ENCODE measurements around the gene SWI5. TPM values are rescaled to one million over a fixed set of nuclear protein-coding genes. Genes with fewer than 3 reads are reported as not detected.
A peak's percentile ranks its signal among the peaks of the same experiment; 100 is the strongest.

Gene SWI5
- total and polyA plus RNA-seq, 2 experiments from 2014 or later, result 26.6 to 42.5 TPM

DNA sequence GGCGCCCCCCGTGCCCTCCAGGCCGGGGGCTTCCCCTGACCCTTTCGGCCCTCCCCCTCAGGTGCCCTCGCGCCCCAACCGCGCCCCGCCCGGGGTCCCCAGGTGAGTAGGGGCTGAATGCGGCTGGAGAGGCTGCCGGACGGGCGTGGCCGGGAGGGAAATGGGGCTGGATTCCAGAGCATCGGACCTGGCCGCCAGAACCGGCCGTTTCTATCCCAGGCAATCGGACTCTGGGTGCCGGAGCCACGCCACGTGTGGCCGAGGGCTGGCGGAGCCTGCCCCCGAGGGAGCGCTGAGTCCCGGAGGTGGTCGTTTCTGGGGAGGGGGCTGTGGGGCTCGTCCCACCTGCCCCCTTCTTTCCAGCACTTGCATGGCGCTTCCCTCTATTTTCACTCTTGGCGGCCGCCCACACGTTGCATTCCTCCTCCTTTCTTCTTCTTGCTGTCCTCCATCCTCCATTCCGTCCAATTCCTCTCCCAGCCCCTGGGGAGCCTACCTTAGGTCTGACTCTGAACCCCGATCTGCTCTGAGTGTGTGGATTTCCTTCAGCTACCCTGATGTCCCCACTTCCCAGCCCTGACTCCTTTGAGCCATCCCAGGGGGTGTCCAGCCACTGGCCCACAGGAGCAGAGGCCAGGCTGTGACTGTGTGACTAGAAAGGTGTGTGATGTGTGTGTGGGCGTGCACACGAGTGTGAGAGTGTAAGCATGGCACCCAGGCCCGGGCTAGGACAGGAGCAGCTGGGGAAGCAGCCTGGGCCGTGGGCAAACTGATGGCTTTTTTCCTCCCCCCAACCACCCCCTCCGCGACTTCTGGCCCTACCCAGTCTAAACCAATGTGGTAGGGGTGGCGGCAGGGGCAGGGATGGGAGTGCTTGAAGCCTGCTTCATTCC lies 25.0 kb upstream of the SWI5 start:
- Histone ChIP-seq H3K27ac (ENCODE audit: low read depth) (no peak overlapping the region), H2AFZ (no peak overlapping the region), H3K4me2 (peak overlapping the region; percentile 94), H4K20me1 (replicated peaks; ENCODE audit: insufficient read depth) (peaks cover 6% of the 10 kb centered on the region), H3K27me3 (ENCODE audit: insufficient read depth) (no peaks in the 10 kb centered on the region), H3K36me3 (ENCODE audit: insufficient read depth) (no peaks in the 10 kb centered on the region), H3K4me3 (peak overlapping the region; percentile 88), H3F3A (replicated peaks; ENCODE audit: low read depth) (peaks cover 12% of the 10 kb centered on the region; the same call in 1 of the 2 replicates), H3K4me1 (ENCODE audit: insufficient read depth) (peaks cover 17% of the 10 kb centered on the region), H3K79me2 (replicated peaks; ENCODE audit: insufficient read depth) (0 out of 2 replicates have a peak, but pooled peaks cover 6% of the 10 kb centered on the region), H3K9me2 (ENCODE audit: insufficient read depth) (no peaks in the 10 kb centered on the region)
- peak; percentile 65 for DNase-seq (ENCODE audit: low spot score)
- ATAC-seq, result peak; percentile 35
- H3K4me1 Mint-ChIP-seq, result peaks cover 33% of the 10 kb centered on the region
- peaks cover 21% of the 10 kb centered on the region for H3K27me3 Mint-ChIP-seq (ENCODE audit: insufficient read depth, low read depth, poor library complexity)
- H3K27ac Mint-ChIP-seq, result no peak overlapping the region
- H3K36me3 Mint-ChIP-seq (ENCODE audit: low read depth), result peaks cover 9% of the 10 kb centered on the region; the same call in 2 of the 3 replicates
- no peaks in the 10 kb centered on the region; the same call in 2 of the 3 replicates for H3K9me3 Mint-ChIP-seq
- H3K4me3 Mint-ChIP-seq, result peak overlapping the region; percentile 87
- no peak for TF ChIP-seq STAT1 (IDR thresholded peaks at IDR 0.05; ENCODE audit: unreplicated experiment)
- TF ChIP-seq, protein P1, sequence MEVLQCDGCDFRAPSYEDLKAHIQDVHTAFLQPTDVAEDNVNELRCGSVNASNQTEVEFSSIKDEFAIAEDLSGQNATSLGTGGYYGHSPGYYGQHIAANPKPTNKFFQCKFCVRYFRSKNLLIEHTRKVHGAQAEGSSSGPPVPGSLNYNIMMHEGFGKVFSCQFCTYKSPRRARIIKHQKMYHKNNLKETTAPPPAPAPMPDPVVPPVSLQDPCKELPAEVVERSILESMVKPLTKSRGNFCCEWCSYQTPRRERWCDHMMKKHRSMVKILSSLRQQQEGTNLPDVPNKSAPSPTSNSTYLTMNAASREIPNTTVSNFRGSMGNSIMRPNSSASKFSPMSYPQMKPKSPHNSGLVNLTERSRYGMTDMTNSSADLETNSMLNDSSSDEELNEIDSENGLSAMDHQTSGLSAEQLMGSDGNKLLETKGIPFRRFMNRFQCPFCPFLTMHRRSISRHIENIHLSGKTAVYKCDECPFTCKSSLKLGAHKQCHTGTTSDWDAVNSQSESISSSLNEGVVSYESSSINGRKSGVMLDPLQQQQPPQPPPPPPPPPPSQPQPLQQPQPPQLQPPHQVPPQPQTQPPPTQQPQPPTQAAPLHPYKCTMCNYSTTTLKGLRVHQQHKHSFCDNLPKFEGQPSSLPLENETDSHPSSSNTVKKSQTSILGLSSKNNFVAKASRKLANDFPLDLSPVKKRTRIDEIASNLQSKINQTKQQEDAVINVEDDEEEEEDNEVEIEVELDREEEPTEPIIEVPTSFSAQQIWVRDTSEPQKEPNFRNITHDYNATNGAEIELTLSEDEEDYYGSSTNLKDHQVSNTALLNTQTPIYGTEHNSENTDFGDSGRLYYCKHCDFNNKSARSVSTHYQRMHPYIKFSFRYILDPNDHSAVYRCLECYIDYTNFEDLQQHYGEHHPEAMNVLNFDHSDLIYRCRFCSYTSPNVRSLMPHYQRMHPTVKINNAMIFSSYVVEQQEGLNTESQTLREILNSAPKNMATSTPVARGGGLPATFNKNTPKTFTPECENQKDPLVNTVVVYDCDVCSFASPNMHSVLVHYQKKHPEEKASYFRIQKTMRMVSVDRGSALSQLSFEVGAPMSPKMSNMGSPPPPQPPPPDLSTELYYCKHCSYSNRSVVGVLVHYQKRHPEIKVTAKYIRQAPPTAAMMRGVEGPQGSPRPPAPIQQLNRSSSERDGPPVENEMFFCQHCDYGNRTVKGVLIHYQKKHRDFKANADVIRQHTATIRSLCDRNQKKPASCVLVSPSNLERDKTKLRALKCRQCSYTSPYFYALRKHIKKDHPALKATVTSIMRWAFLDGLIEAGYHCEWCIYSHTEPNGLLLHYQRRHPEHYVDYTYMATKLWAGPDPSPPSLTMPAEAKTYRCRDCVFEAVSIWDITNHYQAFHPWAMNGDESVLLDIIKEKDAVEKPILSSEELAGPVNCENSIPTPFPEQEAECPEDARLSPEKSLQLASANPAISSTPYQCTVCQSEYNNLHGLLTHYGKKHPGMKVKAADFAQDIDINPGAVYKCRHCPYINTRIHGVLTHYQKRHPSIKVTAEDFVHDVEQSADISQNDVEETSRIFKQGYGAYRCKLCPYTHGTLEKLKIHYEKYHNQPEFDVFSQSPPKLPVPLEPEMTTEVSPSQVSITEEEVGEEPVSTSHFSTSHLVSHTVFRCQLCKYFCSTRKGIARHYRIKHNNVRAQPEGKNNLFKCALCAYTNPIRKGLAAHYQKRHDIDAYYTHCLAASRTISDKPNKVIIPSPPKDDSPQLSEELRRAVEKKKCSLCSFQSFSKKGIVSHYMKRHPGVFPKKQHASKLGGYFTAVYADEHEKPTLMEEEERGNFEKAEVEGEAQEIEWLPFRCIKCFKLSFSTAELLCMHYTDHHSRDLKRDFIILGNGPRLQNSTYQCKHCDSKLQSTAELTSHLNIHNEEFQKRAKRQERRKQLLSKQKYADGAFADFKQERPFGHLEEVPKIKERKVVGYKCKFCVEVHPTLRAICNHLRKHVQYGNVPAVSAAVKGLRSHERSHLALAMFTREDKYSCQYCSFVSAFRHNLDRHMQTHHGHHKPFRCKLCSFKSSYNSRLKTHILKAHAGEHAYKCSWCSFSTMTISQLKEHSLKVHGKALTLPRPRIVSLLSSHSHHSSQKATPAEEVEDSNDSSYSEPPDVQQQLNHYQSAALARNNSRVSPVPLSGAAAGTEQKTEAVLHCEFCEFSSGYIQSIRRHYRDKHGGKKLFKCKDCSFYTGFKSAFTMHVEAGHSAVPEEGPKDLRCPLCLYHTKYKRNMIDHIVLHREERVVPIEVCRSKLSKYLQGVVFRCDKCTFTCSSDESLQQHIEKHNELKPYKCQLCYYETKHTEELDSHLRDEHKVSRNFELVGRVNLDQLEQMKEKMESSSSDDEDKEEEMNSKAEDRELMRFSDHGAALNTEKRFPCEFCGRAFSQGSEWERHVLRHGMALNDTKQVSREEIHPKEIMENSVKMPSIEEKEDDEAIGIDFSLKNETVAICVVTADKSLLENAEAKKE (CRISPR knock-in tag; IDR thresholded peaks at IDR 0.05), result no peak
- no peak for TF ChIP-seq JUNB (IDR thresholded peaks at IDR 0.05; ENCODE audit: unreplicated experiment)
- TF ChIP-seq, protein P2, sequence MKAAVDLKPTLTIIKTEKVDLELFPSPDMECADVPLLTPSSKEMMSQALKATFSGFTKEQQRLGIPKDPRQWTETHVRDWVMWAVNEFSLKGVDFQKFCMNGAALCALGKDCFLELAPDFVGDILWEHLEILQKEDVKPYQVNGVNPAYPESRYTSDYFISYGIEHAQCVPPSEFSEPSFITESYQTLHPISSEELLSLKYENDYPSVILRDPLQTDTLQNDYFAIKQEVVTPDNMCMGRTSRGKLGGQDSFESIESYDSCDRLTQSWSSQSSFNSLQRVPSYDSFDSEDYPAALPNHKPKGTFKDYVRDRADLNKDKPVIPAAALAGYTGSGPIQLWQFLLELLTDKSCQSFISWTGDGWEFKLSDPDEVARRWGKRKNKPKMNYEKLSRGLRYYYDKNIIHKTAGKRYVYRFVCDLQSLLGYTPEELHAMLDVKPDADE (IDR thresholded peaks at IDR 0.05), result no peak
- TF ChIP-seq, protein P3, sequence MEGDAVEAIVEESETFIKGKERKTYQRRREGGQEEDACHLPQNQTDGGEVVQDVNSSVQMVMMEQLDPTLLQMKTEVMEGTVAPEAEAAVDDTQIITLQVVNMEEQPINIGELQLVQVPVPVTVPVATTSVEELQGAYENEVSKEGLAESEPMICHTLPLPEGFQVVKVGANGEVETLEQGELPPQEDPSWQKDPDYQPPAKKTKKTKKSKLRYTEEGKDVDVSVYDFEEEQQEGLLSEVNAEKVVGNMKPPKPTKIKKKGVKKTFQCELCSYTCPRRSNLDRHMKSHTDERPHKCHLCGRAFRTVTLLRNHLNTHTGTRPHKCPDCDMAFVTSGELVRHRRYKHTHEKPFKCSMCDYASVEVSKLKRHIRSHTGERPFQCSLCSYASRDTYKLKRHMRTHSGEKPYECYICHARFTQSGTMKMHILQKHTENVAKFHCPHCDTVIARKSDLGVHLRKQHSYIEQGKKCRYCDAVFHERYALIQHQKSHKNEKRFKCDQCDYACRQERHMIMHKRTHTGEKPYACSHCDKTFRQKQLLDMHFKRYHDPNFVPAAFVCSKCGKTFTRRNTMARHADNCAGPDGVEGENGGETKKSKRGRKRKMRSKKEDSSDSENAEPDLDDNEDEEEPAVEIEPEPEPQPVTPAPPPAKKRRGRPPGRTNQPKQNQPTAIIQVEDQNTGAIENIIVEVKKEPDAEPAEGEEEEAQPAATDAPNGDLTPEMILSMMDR (conservative IDR thresholded peaks at IDR 0.05; ENCODE audit: low read depth in 2 of 2), result no peak
- no peak for TF ChIP-seq NANOG (IDR thresholded peaks at IDR 0.05; ENCODE audit: borderline replicate concordance)
- TF ChIP-seq EZH2 (IDR thresholded peaks at IDR 0.05; ENCODE audit: low read depth, unreplicated experiment), result no peak
- no peak for TF ChIP-seq CREB1 (CRISPR knock-in tag; IDR thresholded peaks at IDR 0.05; ENCODE audit: low read depth)
